NT2/D1 (cell line): ENCODE results near the gene VEPH1.

ENCODE experiments used
- SUZ12 ChIP-seq: IDR thresholded peaks from 2 replicates; pipeline ENCODE4 v1.6.1; 2011; ENCODE audit not compliant: insufficient read length, insufficient read depth; ENCODE audit errors: extremely low read depth
- YY1 ChIP-seq: IDR thresholded peaks from 2 replicates; pipeline ENCODE4 v1.6.1; 2011; ENCODE audit not compliant: insufficient read length, insufficient read depth
- ZNF274 ChIP-seq: IDR thresholded peaks from 2 replicates; pipeline ENCODE4 v1.6.1; 2011; ENCODE audit warnings: mild to moderate bottlenecking, low read depth, low read length

GRCh38 chr3:157508461-157508860 is 5.2 kb upstream of the VEPH1 start:
- TF ChIP-seq ZNF274 (no peak), YY1 (no peak), SUZ12 (no peak)
